DOHH2 (cell line): Measurements from ENCODE around the gene TNNI2.

Experiments
- H3F3A ChIP-seq: fragments of 200-600 bp; sonication (generic), shearing (Covaris generic); 2 replicates; pipeline ENCODE4 v1.6.0; 2016; ENCODE audit warnings: antibody characterized with exemption, mild to moderate bottlenecking; ENCODE audit not compliant: control insufficient read depth, insufficient read depth
- H3K27ac ChIP-seq: fragments of 200-600 bp; sonication (generic); 2 replicates; pipeline ENCODE4 v1.5.1; 2014; ENCODE audit warnings: low read depth, mild to moderate bottlenecking, low read length, moderate library complexity
- H3K27me3 ChIP-seq: fragments of 200-600 bp; sonication (generic); 2 replicates; pipeline ENCODE4 v1.6.1; 2014; ENCODE audit warnings: mild to moderate bottlenecking, low read length, mixed read lengths; ENCODE audit not compliant: control insufficient read depth
- H3K36me3 ChIP-seq: fragments of 200-600 bp; sonication (generic); 2 replicates; pipeline ENCODE4 v1.6.1; 2014; ENCODE audit warnings: mild to moderate bottlenecking, low read length, moderate library complexity, mixed read lengths; ENCODE audit not compliant: control insufficient read depth
- H3K4me1 ChIP-seq: fragments of 200-600 bp; sonication (generic); 2 replicates; pipeline ENCODE4 v1.6.1; 2014; ENCODE audit warnings: mild to moderate bottlenecking, low read length, mixed read lengths; ENCODE audit not compliant: control insufficient read depth
- H3K4me2 ChIP-seq: fragments of 200-600 bp; sonication (generic); 2 replicates; pipeline ENCODE4 v1.6.0; 2014; ENCODE audit warnings: mild to moderate bottlenecking, low read length, moderate library complexity
- H3K4me3 ChIP-seq: fragments of 200-600 bp; sonication (generic); 2 replicates; pipeline ENCODE4 v1.5.1; 2014; ENCODE audit warnings: mild to moderate bottlenecking, low read length, mixed read lengths
- H3K79me2 ChIP-seq: fragments of 200-600 bp; sonication (generic); 2 replicates; pipeline ENCODE4 v1.6.1; 2014; ENCODE audit warnings: mild to moderate bottlenecking, low read length, mixed read lengths; ENCODE audit not compliant: control insufficient read depth
- H3K9me2 ChIP-seq: fragments of 200-600 bp; sonication (generic); replicated peaks from 2 replicates; pipeline ENCODE4 v1.6.1; 2014; ENCODE audit warnings: mild to moderate bottlenecking, low read length, mixed read lengths; ENCODE audit not compliant: control insufficient read depth
- H3K9me3 ChIP-seq: fragments of 200-600 bp; sonication (generic); 2 replicates; pipeline ENCODE4 v1.6.1; 2014; ENCODE audit warnings: antibody characterized with exemption, low read length, mixed read lengths; ENCODE audit not compliant: control insufficient read depth, insufficient read depth
- H4K20me1 ChIP-seq: fragments of 200-600 bp; sonication (generic); 2 replicates; pipeline ENCODE4 v1.6.0; 2014; ENCODE audit warnings: low read depth, mild to moderate bottlenecking, antibody characterized with exemption, low read length, moderate library complexity; ENCODE audit not compliant: control insufficient read depth, insufficient read depth
- CTCF ChIP-seq: fragments of 200-600 bp; sonication (generic); IDR thresholded peaks from one replicate; pipeline ENCODE4 v1.5.1; 2014; ENCODE audit warnings: antibody characterized with exemption, mild to moderate bottlenecking, low read depth, low read length; ENCODE audit not compliant: poor library complexity, severe bottlenecking
- EZH2phosphoT487 ChIP-seq: fragments of 200-600 bp; sonication (generic); IDR thresholded peaks from 2 replicates; pipeline ENCODE4 v1.6.1; 2017; ENCODE audit warnings: borderline replicate concordance, mild to moderate bottlenecking, antibody characterized with exemption, low read length, moderate library complexity, mixed read lengths

Gene TNNI2

GRCh38 chr11:1838077-1838425, 730 bp upstream of the TNNI2 start:
- Histone ChIP-seq H3K4me2 (peak overlapping the region; percentile 42), H3K9me3 (no peaks in the 10 kb centered on the region), H3F3A (no peaks in the 10 kb centered on the region), H3K79me2 (no peaks in the 10 kb centered on the region), H3K27ac (no peak overlapping the region), H3K9me2 (no peaks in the 10 kb centered on the region), H4K20me1 (no peaks in the 10 kb centered on the region), H3K27me3 (no peaks in the 10 kb centered on the region), H3K36me3 (no peaks in the 10 kb centered on the region), H3K4me3 (no peak overlapping the region), H3K4me1 (peaks cover 30% of the 10 kb centered on the region)
- TF ChIP-seq CTCF: no peak
- no peak for TF ChIP-seq EZH2phosphoT487

- Histone ChIP-seq H3K36me3 (no peaks in the 10 kb centered on the region), H4K20me1 (no peaks in the 10 kb centered on the region), H3K4me2 (peak overlapping the region; percentile 53), H3K27me3 (no peaks in the 10 kb centered on the region), H3K79me2 (no peaks in the 10 kb centered on the region), H3K9me3 (no peaks in the 10 kb centered on the region), H3K4me1 (peaks cover 38% of the 10 kb centered on the region), H3K9me2 (no peaks in the 10 kb centered on the region), H3K4me3 (peak overlapping the region; percentile 51), H3K27ac (0 out of 2 replicates have a peak overlapping the region, but pooled peaks have one; percentile 23), H3F3A (0 out of 2 replicates have a peak, but pooled peaks cover 2% of the 10 kb centered on the region)
- TF ChIP-seq EZH2phosphoT487: no peak
Observed at GRCh38 chr11:1839204-1839923, 583 bp downstream of the TNNI2 start.

- Histone ChIP-seq H3K4me3 (peak overlapping the region; percentile 51), H4K20me1 (no peaks in the 10 kb centered on the region), H3K36me3 (no peaks in the 10 kb centered on the region), H3K9me3 (no peaks in the 10 kb centered on the region), H3K27ac (peak overlapping the region; percentile 23; the same call in 1 of the 2 replicates), H3K79me2 (no peaks in the 10 kb centered on the region), H3K4me2 (peak overlapping the region; percentile 53), H3K27me3 (peaks cover 7% of the 10 kb centered on the region; the same call in 1 of the 2 replicates), H3K9me2 (no peaks in the 10 kb centered on the region), H3K4me1 (peaks cover 45% of the 10 kb centered on the region), H3F3A (0 out of 2 replicates have a peak, but pooled peaks cover 2% of the 10 kb centered on the region)
- TF ChIP-seq EZH2phosphoT487 (no peak), CTCF (no peak)
Observed at GRCh38 chr11:1839924-1840779, 1.4 kb downstream of the TNNI2 start.
